Astrocyte of the spinal cord (primary cell): ENCODE data around the gene TSEN34.
A peak's percentile ranks its signal among the peaks of the same experiment; 100 is the strongest.
"Not testable (repeated sequence)": the region's sequence is repeated elsewhere in the genome, so short reads cannot be mapped to it uniquely, and the experiment has no call there.

Experiments used
- DNase-seq: peaks from one replicate; pipeline ENCODE4 v3.0.0; 2011; ENCODE audit warnings: low read depth, low spot score
- H3K4me3 ChIP-seq: 2 replicates; pipeline ENCODE4 v1.5.1; 2011; ENCODE audit warnings: low read depth, mild to moderate bottlenecking, low read length, moderate library complexity
- in situ Hi-C: cut with HindIII; loops from 2 replicates; pipeline ENCODE4 v1.10.0; 2017; ENCODE audit warnings: low sequenced_read_pairs
- TF ChIP-seq, protein P1 (sequence below): IDR thresholded peaks from 2 replicates; pipeline ENCODE4 v1.5.1; 2012; ENCODE audit warnings: low read depth, mild to moderate bottlenecking, low read length, inconsistent platforms

TSEN34 gene

DNA sequence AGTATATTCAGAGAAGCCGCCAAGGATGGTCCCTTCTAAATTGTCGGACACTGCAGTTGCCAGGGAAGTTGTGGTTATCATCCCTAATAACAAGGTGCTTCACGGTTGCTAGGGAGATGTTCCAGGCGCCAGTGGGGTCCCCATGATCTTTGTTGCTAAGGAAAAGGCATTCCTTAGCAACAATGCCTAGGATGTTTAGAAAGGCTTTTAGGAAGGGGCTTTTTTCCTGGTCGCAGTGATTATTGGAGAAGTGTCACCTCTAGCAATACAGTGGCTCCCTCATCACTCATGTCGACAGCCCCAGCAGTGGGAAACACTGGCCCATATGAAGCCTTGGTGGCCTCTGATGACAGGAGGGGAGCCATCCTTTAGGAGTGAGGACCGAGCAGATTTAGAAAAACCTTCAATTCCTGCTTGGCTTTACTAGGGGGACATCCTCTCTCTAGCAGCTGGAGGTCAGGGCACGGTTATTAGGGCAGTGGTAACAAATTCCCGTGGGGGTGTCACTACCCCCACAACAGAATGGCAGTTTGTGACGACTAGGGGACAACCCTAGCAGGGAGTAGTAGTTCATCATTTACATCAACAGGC, 11.8 kb upstream of the TSEN34 start:
- H3K4me3 ChIP-seq, result no peak overlapping the region
- in situ Hi-C loops, result no loop called here
- TF ChIP-seq, protein P1, sequence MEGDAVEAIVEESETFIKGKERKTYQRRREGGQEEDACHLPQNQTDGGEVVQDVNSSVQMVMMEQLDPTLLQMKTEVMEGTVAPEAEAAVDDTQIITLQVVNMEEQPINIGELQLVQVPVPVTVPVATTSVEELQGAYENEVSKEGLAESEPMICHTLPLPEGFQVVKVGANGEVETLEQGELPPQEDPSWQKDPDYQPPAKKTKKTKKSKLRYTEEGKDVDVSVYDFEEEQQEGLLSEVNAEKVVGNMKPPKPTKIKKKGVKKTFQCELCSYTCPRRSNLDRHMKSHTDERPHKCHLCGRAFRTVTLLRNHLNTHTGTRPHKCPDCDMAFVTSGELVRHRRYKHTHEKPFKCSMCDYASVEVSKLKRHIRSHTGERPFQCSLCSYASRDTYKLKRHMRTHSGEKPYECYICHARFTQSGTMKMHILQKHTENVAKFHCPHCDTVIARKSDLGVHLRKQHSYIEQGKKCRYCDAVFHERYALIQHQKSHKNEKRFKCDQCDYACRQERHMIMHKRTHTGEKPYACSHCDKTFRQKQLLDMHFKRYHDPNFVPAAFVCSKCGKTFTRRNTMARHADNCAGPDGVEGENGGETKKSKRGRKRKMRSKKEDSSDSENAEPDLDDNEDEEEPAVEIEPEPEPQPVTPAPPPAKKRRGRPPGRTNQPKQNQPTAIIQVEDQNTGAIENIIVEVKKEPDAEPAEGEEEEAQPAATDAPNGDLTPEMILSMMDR, result no peak
- no peak for DNase-seq

DNA sequence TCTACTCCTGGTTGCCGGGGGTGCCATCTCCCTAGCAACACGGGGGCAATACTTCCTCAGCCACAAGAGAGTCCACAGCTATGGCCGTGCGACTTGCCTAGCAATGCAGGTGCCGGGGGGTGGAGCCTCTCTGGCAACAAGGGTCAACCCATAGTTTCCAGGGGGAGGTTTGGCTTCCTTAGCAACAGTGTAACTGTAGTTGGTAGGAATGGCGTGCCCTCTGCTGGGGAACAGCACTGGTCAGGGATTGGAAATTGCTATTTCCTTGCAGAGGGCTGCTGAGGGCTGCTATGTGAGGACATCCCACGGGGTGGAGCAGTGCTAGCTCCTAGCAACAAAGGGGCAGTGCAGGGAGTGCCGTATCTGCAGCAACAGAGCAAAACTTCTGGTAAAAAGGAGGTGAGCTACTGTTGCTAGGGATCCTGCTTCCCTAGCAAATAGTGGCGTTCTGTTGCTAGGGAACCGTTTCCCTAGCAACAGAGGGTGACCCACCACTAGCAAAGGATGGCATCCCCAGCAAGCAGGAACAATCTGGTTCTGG, 11.1 kb upstream of the TSEN34 start:
- in situ Hi-C loops, result no loop called here
- DNase-seq, result peak; percentile 84
- TF ChIP-seq, protein P1, result peak; percentile 73

GRCh38 chr19:54180691-54181091, 10.4 kb upstream of the TSEN34 start:
- TF ChIP-seq, protein P1, result no peak
- DNase-seq, result no peak
- in situ Hi-C loops, result no loop called here
- H3K4me3 ChIP-seq, result no peak overlapping the region

More for the DNA sequence above, 11.1 kb upstream of the TSEN34 start:
- no peak overlapping the region for H3K4me3 ChIP-seq

- DNase-seq, H3K4me3 ChIP-seq, in situ Hi-C loops: not testable (repeated sequence)
These were observed 9.2 kb upstream of the TSEN34 start for GRCh38 chr19:54181894-54182293.

DNA sequence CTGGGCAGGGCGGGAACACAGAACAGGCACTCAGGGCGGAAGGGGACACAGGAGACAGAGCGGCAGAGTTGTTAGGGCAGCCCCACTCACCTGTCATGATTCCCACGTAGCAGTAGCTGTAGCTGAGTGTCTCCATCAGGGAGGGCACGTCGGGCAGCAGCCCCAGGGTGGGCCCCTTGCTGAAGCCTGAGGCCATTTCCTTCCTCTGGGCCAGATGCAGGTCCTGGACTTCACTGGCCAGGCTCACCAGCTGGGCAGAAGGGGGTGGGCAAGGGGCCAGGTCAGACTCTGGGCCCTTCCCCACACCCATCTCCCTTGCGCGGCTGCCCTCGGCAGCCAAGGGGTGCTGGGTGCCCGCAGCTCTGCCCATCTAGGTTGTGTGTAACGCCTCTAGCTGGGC, 7.7 kb upstream of the TSEN34 start:
- in situ Hi-C loops, result no loop called here
- DNase-seq, result no peak
- TF ChIP-seq, protein P1, result no peak
- no peak overlapping the region for H3K4me3 ChIP-seq

GRCh38 chr19:54186351-54186750, 4.8 kb upstream of the TSEN34 start:
- no peak for DNase-seq
- TF ChIP-seq, protein P1, result no peak
- in situ Hi-C loops, result no loop called here
- H3K4me3 ChIP-seq, result no peak overlapping the region

DNA sequence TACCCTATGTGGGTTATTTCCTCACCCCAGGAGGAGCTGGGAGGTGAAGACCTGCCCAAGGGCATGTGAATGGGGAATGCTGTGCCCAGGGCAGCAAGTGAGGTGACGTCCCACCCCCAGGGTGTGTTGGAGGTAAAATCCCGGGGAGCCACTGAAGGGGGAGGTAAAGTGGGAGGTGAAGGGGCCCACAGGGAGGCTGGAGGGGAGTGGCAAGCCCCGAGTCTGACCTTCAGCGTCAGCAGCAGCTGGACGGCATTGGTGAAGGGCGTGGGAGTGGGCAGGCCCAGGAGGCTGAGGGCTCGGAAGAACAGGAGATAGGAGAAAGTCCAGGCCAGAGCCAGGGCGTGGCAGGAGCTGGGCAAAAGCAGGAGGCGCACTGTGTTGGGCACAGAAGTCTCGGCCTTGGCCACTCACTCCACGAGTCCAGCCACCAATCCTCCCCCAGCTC, 4.2 kb upstream of the TSEN34 start:
- no peak overlapping the region for H3K4me3 ChIP-seq
- in situ Hi-C loops, result no loop called here
- no peak for DNase-seq
- TF ChIP-seq, protein P1, result no peak
